Endothelial cell (in vitro differentiated cells): ENCODE measurements around the gene PPP1R3G. TPM values are rescaled to one million over a fixed set of nuclear protein-coding genes. Genes with fewer than 3 reads are reported as not detected.

Experiments
- DNase-seq: peaks from one replicate; pipeline ENCODE4 v3.0.0; 2021; ENCODE audit warnings: low spot score
- H3K27ac Mint-ChIP-seq: one replicate; pipeline ENCODE4 v1.8.0; 2021; ENCODE audit warnings: mixed read lengths, inconsistent platforms; ENCODE audit not compliant: unreplicated experiment
- H3K27me3 Mint-ChIP-seq: one replicate; pipeline ENCODE4 v1.8.0; 2021; ENCODE audit warnings: mild to moderate bottlenecking, moderate library complexity, mixed read lengths, inconsistent platforms; ENCODE audit not compliant: unreplicated experiment
- H3K36me3 Mint-ChIP-seq: one replicate; pipeline ENCODE4 v1.8.0; 2021; ENCODE audit warnings: mild to moderate bottlenecking, low read depth, mixed read lengths, inconsistent platforms; ENCODE audit not compliant: unreplicated experiment
- H3K4me1 Mint-ChIP-seq: one replicate; pipeline ENCODE4 v1.8.0; 2021; ENCODE audit warnings: mild to moderate bottlenecking, mixed read lengths, inconsistent platforms; ENCODE audit not compliant: unreplicated experiment
- H3K4me3 Mint-ChIP-seq: one replicate; pipeline ENCODE4 v1.8.0; 2021; ENCODE audit warnings: mild to moderate bottlenecking, mixed read lengths, inconsistent platforms; ENCODE audit not compliant: unreplicated experiment
- H3K9me3 Mint-ChIP-seq: one replicate; pipeline ENCODE4 v1.8.0; 2021; ENCODE audit warnings: mixed read lengths, inconsistent platforms; ENCODE audit not compliant: unreplicated experiment
- CTCF ChIP-seq: fragments of 200-600 bp; sonication (generic); IDR thresholded peaks from one replicate; pipeline ENCODE4 v1.5.0; 2021; ENCODE audit warnings: antibody characterized with exemption; ENCODE audit not compliant: unreplicated experiment
- total RNA-seq: library from RNA; stranded (reverse); fragmentation: NEBNext Ultra II Directional; extraction: Animal tissue kit (Norgen Biotek cat#: 25700); gene quantifications from one replicate; pipeline ENCODE4 v1.2.1, GENCODE V29; 2021; ENCODE audit not compliant: unreplicated experiment

Gene PPP1R3G
- total RNA-seq, 1 donor from 2014 or later, result 0.05 TPM

- Mint-ChIP-seq H3K9me3 (peaks cover 8% of the 10 kb centered on the region), H3K4me3 (peak overlapping the region; percentile 14), H3K4me1 (peaks cover 10% of the 10 kb centered on the region), H3K36me3 (peaks cover 19% of the 10 kb centered on the region), H3K27ac (no peak overlapping the region), H3K27me3 (no peaks in the 10 kb centered on the region)
- no peak for DNase-seq
- TF ChIP-seq CTCF, result no peak
Observed at GRCh38 chr6:5045416-5045815, 39.7 kb upstream of the PPP1R3G start.

- DNase-seq, result no peak
- no peak for TF ChIP-seq CTCF
Observed at GRCh38 chr6:5046430-5046829, 38.7 kb upstream of the PPP1R3G start.

GRCh38 chr6:5050009-5050408, 35.1 kb upstream of the PPP1R3G start:
- H3K4me3 Mint-ChIP-seq, result peak overlapping the region; percentile 12
- no peak for TF ChIP-seq CTCF
- H3K9me3 Mint-ChIP-seq, result peaks cover 8% of the 10 kb centered on the region
- no peak overlapping the region for H3K27ac Mint-ChIP-seq
- no peaks in the 10 kb centered on the region for H3K27me3 Mint-ChIP-seq
- peaks cover 28% of the 10 kb centered on the region for H3K4me1 Mint-ChIP-seq
- no peak for DNase-seq
- H3K36me3 Mint-ChIP-seq, result peaks cover 20% of the 10 kb centered on the region

More at GRCh38 chr6:5046430-5046829, 38.7 kb upstream of the PPP1R3G start:
- Mint-ChIP-seq H3K4me1 (peaks cover 10% of the 10 kb centered on the region), H3K27ac (no peak overlapping the region), H3K4me3 (no peak overlapping the region), H3K27me3 (no peaks in the 10 kb centered on the region), H3K36me3 (peaks cover 25% of the 10 kb centered on the region), H3K9me3 (peaks cover 8% of the 10 kb centered on the region)

GRCh38 chr6:5051394-5051793, 33.7 kb upstream of the PPP1R3G start:
- DNase-seq, result no peak
- Mint-ChIP-seq H3K9me3 (peaks cover 8% of the 10 kb centered on the region), H3K4me3 (no peak overlapping the region), H3K36me3 (peaks cover 11% of the 10 kb centered on the region), H3K4me1 (peaks cover 25% of the 10 kb centered on the region), H3K27ac (no peak overlapping the region), H3K27me3 (peaks cover 1% of the 10 kb centered on the region)
- no peak for TF ChIP-seq CTCF

GRCh38 chr6:5053038-5053437, 32.1 kb upstream of the PPP1R3G start:
- DNase-seq, result no peak
- peaks cover 25% of the 10 kb centered on the region for H3K4me1 Mint-ChIP-seq
- H3K36me3 Mint-ChIP-seq, result peaks cover 11% of the 10 kb centered on the region
- H3K4me3 Mint-ChIP-seq, result peak overlapping the region; percentile 2
- peak overlapping the region; percentile 95 for H3K27ac Mint-ChIP-seq
- TF ChIP-seq CTCF, result no peak
- peaks cover 1% of the 10 kb centered on the region for H3K27me3 Mint-ChIP-seq
- peaks cover 8% of the 10 kb centered on the region for H3K9me3 Mint-ChIP-seq
